DMS153 treated with DMSO at 0.1 percent for 48 hours (cell line): Measurements from ENCODE around the gene KANTR.

Experiments used
- DNase-seq: peaks from one replicate; lab custom pipeline; 2025; ENCODE audit not compliant: unreplicated experiment; lab: John Stamatoyannopoulos, UW

Gene KANTR, protein sequence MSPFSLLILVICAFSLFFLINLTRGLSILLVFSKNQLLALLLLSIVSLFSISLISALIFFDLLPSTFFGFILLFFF

DNA sequence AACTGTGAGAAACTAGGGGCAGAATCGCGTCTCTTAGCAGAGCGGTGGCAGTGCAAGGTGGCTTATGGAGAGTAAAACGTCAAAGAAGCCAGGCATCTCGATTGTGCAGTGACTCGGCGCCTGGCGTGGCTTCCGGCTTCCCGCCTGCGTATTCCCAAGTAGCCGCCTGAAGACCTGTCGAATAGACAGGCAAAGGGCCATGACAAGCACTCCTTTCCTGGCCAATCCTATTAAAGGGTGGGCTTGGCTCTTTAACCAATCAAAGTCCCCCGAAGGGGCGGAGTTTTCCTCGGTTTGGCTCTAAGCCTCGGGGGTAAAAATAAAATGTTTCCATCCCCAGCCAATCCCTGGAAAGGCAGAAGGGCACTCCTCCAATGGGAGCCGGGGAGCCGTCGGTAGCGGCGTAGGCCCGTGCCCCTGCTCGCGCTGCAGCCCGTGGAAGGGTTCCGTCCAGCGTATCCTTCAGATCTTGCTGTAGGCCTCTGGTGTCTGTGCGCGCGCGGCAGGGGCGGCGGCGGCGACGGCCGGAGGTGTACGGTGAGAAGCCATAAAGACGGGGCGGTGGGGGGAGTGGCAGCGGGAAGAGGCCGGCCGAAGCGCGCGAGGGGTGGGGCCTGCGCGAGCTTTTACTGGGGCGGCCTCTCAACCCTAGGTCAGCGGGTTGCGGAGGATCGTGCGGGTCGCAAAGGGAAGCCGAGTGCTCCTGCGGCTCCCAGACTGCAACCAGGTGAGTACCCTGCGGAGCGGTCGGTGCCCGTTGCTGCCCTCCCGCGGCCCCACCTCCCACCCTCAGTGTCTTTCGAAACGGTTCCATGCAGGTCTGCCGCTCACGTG, at the start of gene KANTR:
Gene KANTR, plus strand, starts transcription at position 395 of the 834 bp plus-strand sequence. CDS start 30,131 bp downstream, outside the sequence.
- DNase-seq, result peak; percentile 77

DNA sequence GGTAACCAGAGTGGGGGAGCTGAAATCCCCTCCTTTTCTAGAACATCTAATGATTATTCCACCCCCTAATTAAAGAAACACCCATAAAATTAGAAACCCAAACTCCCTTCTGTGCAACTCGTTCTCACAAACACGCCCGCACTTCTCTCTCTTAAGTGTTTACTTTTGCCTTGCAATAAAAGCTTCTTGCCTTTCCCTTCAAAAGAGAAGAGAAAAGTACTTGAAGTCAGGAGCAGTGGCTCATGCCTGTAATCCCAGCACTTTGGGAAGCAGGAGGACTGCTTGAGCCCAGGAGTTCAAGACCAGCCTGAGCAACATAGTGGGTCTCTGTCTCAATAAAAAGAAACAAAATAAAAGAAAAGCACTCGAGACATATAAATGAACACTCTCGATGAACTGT, 48.9 kb upstream of the KANTR start:
- no peak for DNase-seq

DNA sequence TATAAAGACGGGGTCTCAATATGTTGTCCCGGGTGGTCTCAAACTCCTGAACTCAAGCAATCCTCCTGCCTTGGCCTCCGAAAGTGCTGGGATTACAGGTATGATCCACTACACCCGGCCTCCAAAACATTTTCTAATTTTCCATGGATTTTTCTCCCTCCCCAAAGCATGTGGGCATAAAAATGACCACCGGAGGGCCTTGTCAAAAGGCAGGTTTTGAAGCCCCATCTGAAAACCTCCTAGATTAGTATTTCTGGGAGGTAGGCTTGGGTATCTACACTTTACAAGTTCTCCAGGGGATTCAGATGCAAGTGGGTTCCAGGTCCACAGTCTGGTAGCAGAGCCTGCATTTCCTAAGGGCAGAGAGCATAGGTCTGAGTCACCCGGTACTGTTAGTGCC, 46.7 kb upstream of the KANTR start:
- DNase-seq, result no peak

DNA sequence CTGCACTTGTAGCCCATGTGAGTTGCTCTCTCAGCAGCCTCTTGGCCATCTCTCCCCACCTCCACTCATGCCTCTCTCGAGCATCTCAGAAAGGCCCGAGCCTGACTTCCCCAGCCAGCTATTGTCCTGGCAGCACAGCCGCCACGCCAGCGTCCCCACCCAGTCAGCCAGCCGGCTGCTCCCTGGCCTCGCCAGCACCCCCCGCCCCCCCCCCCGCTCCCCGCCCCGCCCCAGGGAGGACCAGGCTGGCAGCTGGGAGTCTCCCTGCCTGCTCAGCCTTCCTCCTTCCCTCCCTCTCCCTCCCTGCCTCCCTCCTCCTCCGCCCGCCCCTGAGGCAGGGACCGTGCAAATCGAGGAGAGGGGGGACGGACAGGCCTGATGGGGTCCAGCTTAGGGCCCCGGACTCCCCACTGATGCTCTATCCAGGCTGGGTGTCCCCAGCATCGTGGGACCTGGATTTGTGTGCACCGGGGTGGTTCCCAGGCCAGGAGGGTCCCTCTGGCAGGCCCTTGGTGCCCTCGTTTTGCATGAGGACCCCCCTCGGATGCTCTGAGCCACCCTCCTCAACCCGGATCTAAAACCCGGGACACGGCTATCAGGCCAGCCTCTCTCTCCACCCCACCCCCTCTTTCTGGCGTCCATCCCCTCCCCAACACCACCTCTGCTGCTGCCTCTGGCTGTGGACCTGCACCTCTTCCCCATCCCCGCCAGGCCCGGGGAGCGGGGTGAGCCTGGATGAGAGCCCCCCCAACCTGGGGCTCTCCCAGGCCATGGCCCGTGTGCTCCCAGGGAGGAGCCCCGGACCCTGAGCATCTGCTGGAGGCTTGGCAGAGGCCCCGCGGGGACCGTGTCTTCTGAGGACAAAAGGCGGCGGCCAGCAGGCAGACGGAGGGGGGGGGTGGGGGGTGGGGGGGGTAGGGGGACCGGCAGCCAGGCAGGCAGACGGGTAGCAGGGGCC, 45.5 kb upstream of the KANTR start, which contains the start of gene GPR173:
Gene GPR173, plus strand, starts transcription at position 621 of the 958 bp plus-strand sequence. CDS start 27,833 bp downstream, outside the sequence.
- peak; percentile 9 for DNase-seq

DNA sequence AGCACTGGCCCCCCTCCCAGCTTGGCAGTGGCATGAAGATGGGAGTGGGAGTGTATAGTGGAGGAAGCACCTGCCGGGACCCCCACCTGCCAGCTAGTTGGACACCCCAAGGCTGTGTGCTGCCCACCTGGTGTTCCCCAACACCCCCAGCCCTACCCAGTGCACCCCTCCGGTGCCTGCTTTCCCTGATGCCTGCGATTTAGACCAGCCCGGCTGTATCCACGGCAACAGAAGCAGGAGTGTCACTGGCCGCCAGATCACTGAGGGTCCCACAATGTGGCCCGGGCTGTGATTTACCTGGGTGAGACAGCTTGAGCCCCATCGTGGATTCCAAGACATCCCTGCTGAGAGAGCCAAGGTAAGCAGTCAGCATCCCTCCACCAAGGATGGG, 44.8 kb upstream of the KANTR start:
- no peak for DNase-seq

DNA sequence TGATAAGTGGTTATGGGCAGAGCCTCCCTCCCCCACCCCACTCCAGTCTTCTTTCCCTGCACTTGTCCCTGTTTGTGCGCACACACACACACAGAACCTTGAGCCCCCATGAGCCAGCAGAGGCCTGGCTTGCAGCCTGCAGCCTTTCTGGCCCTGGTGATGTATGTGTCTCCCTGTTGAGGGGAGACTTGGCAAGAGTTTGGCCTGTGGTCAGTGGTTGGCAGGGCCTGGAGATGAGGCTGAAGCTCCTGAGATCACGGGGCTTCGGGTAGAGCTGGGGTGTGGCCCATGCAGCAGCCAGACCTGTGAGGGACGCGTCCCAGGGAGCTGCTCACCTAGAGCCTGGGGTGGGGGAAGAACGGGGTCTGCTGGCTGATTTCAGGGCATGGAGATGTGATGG, 43.1 kb upstream of the KANTR start:
- DNase-seq, result no peak

DNA sequence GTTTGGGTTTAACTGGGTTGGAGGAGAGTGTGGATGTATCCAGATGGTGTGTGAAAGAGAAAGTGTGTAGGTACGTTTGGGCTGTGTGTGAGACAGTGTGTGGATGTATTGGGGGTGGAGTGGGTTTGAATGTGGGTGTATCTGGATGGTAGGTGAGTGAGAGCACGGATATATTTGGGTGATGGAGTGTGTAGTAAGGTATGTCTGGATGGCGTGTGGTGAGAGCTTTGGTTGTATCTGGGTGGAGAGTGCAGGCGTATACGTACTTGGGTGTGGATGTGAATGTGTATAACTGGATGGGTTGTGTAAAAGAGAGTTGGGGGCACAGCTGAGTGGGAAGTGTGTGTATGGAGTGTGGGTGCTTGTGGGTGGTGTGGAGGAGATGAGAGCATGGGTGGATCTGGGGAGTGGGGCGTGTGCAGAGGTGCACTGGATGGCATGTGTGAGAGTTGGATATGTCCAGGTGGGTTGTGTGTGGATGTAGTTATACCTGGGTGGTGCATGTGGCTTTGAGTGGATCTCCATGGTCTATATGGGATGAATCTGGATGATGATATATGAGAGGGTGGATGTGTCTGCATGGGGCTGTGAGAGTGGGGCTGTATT, 38.6 kb upstream of the KANTR start:
- DNase-seq, result no peak

DNA sequence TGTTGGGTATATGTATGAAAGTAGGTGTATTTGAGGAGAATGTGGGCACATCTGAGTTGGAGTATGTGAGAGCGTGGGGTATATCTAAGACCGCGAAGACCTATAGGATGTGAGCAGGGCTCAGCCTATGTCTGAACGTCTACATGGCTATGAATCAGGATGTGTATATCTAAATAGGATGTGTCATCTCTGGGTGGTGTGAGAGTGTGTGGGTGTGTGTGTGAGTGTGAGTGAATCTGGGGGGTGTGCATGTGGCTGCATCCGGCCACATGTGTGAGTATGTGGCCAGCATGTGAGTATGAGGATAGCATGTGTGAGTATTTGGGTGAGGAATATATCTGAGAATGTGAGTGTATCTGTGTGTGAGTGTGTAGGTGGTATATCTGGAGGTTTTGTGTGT, 37.6 kb upstream of the KANTR start:
- DNase-seq, result no peak

DNA sequence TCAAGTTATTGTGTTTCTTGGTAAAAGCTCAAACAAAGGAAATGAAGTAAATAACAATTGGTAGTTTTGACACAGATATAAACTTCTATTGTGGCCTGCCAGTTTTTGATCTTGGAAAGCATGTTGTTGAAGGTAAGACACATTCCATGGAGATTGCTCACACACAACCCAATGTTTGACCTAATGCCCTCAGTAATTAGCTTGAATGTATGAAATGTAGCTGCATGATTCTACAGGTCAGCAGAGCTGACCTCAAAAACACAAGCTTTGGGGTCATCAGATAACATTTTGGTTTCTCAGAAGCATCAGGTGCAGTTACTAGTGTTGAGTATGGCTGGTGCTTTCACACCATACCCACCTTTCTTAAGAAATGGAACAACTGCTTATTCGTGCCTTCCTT, 28.8 kb upstream of the KANTR start:
- no peak for DNase-seq

DNA sequence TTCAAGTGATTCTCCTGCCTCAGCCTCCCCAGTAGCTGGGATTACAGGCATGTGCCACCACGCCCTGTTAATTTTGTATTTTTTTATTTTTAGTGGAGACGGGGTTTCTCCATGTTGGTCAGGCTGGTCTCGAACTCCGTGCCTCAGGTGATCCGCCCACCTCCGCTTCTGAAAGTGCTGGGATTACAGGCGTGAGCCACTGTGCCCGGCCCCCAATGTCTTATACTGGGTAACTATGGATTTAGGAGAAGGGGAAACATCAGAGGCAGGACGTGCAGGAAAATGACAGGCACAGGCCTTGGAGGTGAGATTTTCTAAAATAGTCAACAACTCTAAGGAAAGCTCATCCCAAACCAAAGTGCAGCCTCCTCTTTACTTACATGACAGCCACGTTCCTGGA, 22.9 kb upstream of the KANTR start:
- DNase-seq, result no peak

DNA sequence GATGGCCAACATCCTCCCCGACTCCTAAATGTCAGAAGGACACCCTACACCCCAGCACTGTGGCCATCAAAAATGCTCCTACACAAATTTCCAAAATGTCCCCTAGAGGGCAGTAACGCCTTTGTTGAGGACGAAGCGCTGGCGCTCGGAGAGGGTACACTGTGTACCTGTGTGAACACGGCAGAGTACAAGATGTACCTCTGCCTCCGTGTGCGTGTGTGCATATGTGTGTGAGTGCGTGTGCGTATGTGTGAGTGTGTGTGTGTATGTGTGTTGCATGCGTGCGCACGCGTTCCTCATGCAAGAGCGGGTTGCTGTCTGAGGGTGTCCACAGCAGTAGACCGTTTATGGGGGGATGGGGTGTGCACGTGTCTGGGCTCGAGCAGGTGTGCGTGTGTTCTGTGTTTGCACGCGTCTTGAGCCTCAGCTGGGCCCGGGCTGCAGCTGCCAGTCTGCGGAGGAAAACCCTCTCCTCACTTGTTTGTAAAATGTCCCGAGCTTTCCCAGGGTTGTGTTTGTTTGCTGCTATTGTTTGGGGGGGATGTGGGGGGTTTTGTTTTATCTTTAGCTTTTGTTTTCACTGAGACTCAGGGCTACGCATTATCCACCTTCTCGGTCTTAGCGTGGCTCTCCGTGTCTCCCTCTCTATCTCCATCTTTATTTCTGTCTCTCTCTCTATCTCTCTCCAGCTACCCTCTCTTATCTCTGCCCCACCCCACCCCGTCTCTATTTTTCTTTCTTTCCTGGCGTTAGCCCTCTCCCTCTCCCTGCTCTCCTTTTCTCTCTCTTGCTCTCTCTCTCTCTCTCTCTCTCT, 22.1 kb upstream of the KANTR start:
- DNase-seq, result peak; percentile 37

DNA sequence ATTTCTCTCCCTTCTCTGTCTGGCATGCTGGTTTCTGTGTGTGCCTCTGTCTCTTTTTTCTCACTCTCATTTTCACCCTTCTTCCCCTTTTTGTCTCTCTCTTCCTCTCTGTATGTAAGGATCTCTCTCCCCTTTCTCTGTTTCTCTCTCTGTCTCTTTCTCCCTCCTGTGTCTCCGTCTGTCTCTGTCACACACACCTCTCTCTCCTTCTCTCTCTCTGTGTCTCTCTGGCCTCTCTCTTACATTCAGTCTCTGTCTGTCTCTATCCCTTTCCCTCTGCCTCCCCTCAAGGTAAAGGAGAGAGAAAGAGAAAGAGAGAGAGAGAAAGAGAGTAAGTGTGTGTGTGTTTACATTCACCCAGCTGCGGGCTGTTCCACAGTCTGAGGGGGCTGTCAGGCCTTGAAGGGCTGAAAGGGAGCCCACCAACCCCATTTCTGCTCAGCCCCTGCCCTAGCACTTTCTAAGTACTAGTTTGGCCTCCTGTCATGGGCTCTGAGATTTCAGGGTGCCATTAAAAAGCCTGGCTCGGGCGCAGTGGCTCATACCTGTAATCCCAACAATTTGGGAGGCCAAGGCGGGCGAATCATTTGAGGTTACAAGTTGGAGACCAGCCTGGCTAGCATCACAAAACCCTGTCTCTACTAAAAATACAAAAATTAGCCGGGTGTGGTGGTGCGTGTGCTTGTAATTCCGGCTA, 21.4 kb upstream of the KANTR start:
- no peak for DNase-seq

DNA sequence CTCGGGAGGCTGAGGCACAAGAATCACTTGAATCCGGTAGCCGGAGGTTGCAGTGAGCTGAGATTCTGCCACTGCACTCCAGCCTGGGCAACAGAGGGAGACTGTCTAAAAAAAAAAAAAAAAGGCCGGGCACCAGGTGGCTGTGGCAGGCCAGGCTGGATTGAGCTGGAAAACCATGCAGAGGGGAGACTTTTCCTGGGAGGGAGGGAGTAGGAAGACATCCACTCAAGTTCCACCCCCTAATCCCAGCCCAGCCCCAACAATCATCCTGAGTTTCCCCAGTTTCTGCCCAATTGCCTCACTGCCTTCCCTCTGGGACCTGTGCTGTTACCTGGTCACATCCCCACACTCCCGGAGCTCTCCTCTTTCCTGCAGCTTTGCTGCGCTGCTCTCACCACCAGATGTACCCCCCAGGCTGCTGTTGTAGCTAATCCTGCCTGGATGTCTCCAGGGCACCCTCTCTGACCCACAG, 20.8 kb upstream of the KANTR start:
- no peak for DNase-seq

DNA sequence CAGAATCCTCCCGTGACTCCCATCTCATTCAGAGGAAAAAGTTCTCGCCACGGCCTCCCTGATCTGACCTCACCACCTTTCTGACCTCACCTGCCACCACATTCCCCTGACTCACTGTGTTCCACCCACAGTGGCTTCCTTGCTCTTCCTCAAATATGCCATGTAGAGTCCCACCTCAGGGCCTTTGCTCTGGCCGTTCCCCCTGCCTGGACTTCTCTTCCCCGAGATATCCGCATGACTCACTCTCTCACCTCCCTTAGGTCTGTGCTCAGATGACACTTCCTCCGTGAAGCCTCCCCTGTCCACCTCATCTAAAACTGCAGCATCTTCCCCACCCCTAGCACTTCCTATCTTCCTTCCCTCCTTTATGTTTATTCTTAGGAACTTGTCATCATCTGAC, 18.9 kb upstream of the KANTR start:
- no peak for DNase-seq

DNA sequence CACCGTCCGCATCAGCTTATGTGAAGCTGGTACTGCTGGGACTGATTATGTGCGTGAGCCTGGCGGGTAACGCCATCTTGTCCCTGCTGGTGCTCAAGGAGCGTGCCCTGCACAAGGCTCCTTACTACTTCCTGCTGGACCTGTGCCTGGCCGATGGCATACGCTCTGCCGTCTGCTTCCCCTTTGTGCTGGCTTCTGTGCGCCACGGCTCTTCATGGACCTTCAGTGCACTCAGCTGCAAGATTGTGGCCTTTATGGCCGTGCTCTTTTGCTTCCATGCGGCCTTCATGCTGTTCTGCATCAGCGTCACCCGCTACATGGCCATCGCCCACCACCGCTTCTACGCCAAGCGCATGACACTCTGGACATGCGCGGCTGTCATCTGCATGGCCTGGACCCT, 17.3 kb upstream of the KANTR start:
- no peak for DNase-seq

DNA sequence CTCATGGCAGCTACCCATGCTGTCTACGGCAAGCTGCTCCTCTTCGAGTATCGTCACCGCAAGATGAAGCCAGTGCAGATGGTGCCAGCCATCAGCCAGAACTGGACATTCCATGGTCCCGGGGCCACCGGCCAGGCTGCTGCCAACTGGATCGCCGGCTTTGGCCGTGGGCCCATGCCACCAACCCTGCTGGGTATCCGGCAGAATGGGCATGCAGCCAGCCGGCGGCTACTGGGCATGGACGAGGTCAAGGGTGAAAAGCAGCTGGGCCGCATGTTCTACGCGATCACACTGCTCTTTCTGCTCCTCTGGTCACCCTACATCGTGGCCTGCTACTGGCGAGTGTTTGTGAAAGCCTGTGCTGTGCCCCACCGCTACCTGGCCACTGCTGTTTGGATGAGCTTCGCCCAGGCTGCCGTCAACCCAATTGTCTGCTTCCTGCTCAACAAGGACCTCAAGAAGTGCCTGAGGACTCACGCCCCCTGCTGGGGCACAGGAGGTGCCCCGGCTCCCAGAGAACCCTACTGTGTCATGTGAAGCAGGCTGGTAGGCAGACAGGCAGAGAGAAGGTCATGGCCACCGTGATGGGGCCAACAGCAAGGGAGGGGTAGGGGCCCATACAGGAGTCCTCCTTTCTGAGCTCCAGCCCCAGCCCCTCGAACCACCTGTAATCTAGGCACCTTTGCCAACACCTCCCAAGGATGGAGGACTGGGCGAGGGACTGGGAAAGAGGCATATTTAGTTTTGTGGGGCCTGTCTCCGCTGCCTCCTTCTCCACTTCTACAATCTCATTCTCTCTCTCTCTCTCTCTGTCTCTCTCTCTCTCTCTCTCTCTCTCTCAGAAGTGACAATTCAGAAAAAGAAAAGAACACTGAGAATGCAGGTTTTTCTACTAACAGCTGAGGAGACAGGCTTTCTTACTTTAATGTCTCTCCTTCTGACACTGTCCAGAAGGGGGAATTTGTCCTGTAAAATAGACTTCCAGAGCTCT, 16.4 kb upstream of the KANTR start:
- DNase-seq, result no peak

DNA sequence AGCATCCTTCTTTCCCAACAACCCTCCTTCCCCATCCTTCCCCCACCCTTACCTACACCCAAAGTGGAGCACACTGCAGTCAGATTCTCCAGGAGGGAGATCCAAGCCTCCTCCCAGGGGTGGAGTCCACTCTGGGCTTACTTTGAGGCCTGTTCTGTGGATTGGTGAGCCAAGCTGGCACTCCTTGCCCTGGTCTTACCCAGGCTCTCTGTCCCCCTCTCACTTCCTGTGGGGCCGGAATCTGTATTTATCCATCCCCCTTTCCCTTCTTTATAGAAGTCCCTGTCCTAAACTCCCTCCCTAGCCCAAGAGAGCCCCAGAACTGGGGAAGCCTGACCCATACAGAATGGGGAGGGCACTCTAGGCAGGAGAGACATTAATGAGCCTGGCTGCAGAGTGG, 15.0 kb upstream of the KANTR start:
- no peak for DNase-seq
